Panc1 (cell line): Measurements from ENCODE around the gene ELMOD1. TPM values are rescaled to one million over a fixed set of nuclear protein-coding genes. Genes with fewer than 3 reads are reported as not detected.

Experiments
- ATAC-seq: fragments of 200-7000 bp; cut with Tn5 transposase; 2 replicates; pipeline ENCODE4 v1.9.1; 2020; ENCODE audit warnings: mild to moderate bottlenecking, moderate library complexity
- BruUV-seq: library from RNA; stranded (reverse); fragments of 400-500 nt; replicated peaks from 2 replicates; lab custom pipeline; 2021; lab: Mats Ljungman, UMichigan
- CTCF ChIA-PET: fragments of 300-600 bp; sonication (Branson Sonifier 250); formaldehyde crosslinking; loops from one replicate; lab custom pipeline; 2022; ENCODE audit warnings: antibody characterized with exemption; lab: Charles Lee
- POLR2A ChIA-PET: fragments of 300-600 bp; sonication (Branson Sonifier 250); formaldehyde crosslinking; loops from one replicate; lab custom pipeline; 2022; ENCODE audit warnings: antibody characterized with exemption; lab: Charles Lee
- DNase-seq: peaks from one replicate; pipeline ENCODE4 v3.0.0-alpha.2; 2010; ENCODE audit warnings: low read depth, low spot score
- H3K27ac ChIP-seq: 2 replicates; pipeline ENCODE4 v1.5.1; 2011; ENCODE audit warnings: mild to moderate bottlenecking, low read length, inconsistent platforms
- H3K27me3 ChIP-seq: fragments of 200-500 bp; sonication (Bioruptor generic); 2 replicates; pipeline ENCODE4 v1.6.0; 2014; ENCODE audit warnings: low read length, inconsistent platforms; ENCODE audit not compliant: control insufficient read depth, insufficient read depth
- H3K36me3 ChIP-seq: fragments of 200-500 bp; sonication (Bioruptor generic); 2 replicates; pipeline ENCODE4 v1.5.1; 2014; ENCODE audit warnings: inconsistent platforms, mild to moderate bottlenecking, low read length, moderate library complexity; ENCODE audit not compliant: control insufficient read depth, insufficient read depth
- H3K4me1 ChIP-seq: 2 replicates; pipeline ENCODE4 v1.5.1; 2011; ENCODE audit warnings: inconsistent platforms, mild to moderate bottlenecking, low read length, moderate library complexity; ENCODE audit not compliant: control insufficient read depth, insufficient read depth
- H3K4me3 ChIP-seq, 2 experiments: 2 replicates each; pipeline ENCODE4 v1.5.1; 2011 to 2012; ENCODE audit warnings: low read depth in 2 of 2, low read length in 2 of 2, mild to moderate bottlenecking in 2 of 2, inconsistent platforms in 1 of 2, moderate library complexity in 1 of 2
- H3K9me3 ChIP-seq: fragments of 200-500 bp; sonication (Bioruptor generic); 2 replicates; pipeline ENCODE4 v1.5.1; 2014; ENCODE audit warnings: low read depth, mild to moderate bottlenecking, inconsistent platforms, low read length, moderate library complexity; ENCODE audit not compliant: control insufficient read depth, insufficient read depth
- CTCF ChIP-seq: fragments of 450-650 bp; IDR thresholded peaks from 2 replicates; pipeline ENCODE4 v1.5.1; 2017; ENCODE audit warnings: mild to moderate bottlenecking
- POLR2AphosphoS5 ChIP-seq: IDR thresholded peaks from 2 replicates; pipeline ENCODE4 v1.6.1; 2012; ENCODE audit warnings: mild to moderate bottlenecking, low read depth, low read length, moderate library complexity
- SIN3A ChIP-seq: IDR thresholded peaks from 2 replicates; pipeline ENCODE4 v1.6.1; 2012; ENCODE audit warnings: low read depth, mild to moderate bottlenecking, low read length, moderate library complexity, borderline replicate concordance; ENCODE audit not compliant: insufficient read depth
- TCF7L2 ChIP-seq: IDR thresholded peaks from 2 replicates; pipeline ENCODE4 v1.6.1; 2011; ENCODE audit warnings: mild to moderate bottlenecking, low read depth, low read length, inconsistent platforms
- in situ Hi-C: cut with HindIII; loops from 2 replicates; pipeline ENCODE4 v1.10.0; 2016; ENCODE audit warnings: low sequenced_read_pairs, low pct_unique_long_range_greater_than_20kb
- intact Hi-C: fragments of 100-400 bp; cut with micrococcal nuclease; formaldehyde crosslinking; loops from one replicate; pipeline ENCODE4 v1.10.0; 2022; ENCODE audit not compliant: unreplicated experiment
- total RNA-seq: library from RNA; stranded (reverse); gene quantifications from one replicate; pipeline ENCODE4 v1.2.1, GENCODE V29; 2021; ENCODE audit not compliant: unreplicated experiment
- TF ChIP-seq, protein P1 (sequence below), 2 experiments: IDR thresholded peaks; 2 replicates each; pipeline ENCODE4 v1.6.1; 2011 to 2012; ENCODE audit warnings: low read depth in 2 of 2, control low read depth in 1 of 2, low read length in 1 of 2, mild to moderate bottlenecking in 1 of 2, moderate library complexity in 1 of 2; ENCODE audit not compliant: insufficient read depth in 1 of 2

Gene ELMOD1
- total RNA-seq, 1 experiment from 2014 or later: 2.1 TPM

GRCh38 chr11:107669191-107669740 is 78.3 kb downstream of the ELMOD1 start:
- in situ Hi-C loops: no loop called here
- Histone ChIP-seq H3K27ac (no peak overlapping the region), H3K4me1 (no peaks in the 10 kb centered on the region), H3K27me3 (no peaks in the 10 kb centered on the region), H3K36me3 (no peaks in the 10 kb centered on the region), H3K4me3 (no peak overlapping the region), H3K9me3 (no peaks in the 10 kb centered on the region)
- no TSS peak for BruUV-seq
- ATAC-seq (no peak), DNase-seq (no peak)
- ChIA-PET CTCF (no interaction called here), POLR2A (interaction anchor here (0.5 kb wide), 1 partner anchor 11 kb away, joined by 4 read pairs; no protein-coding TSS in a partner anchor)
- TF ChIP-seq SIN3A (no peak), CTCF (no peak), TCF7L2 (no peak), POLR2AphosphoS5 (no peak)
- TF ChIP-seq, protein P1, sequence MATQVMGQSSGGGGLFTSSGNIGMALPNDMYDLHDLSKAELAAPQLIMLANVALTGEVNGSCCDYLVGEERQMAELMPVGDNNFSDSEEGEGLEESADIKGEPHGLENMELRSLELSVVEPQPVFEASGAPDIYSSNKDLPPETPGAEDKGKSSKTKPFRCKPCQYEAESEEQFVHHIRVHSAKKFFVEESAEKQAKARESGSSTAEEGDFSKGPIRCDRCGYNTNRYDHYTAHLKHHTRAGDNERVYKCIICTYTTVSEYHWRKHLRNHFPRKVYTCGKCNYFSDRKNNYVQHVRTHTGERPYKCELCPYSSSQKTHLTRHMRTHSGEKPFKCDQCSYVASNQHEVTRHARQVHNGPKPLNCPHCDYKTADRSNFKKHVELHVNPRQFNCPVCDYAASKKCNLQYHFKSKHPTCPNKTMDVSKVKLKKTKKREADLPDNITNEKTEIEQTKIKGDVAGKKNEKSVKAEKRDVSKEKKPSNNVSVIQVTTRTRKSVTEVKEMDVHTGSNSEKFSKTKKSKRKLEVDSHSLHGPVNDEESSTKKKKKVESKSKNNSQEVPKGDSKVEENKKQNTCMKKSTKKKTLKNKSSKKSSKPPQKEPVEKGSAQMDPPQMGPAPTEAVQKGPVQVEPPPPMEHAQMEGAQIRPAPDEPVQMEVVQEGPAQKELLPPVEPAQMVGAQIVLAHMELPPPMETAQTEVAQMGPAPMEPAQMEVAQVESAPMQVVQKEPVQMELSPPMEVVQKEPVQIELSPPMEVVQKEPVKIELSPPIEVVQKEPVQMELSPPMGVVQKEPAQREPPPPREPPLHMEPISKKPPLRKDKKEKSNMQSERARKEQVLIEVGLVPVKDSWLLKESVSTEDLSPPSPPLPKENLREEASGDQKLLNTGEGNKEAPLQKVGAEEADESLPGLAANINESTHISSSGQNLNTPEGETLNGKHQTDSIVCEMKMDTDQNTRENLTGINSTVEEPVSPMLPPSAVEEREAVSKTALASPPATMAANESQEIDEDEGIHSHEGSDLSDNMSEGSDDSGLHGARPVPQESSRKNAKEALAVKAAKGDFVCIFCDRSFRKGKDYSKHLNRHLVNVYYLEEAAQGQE (IDR thresholded peaks at IDR 0.05; ENCODE audit: insufficient read depth in 1 of 2, low read depth in 2 of 2, low read length in 1 of 2): no peak
- intact Hi-C loops: no loop called here

DNA sequence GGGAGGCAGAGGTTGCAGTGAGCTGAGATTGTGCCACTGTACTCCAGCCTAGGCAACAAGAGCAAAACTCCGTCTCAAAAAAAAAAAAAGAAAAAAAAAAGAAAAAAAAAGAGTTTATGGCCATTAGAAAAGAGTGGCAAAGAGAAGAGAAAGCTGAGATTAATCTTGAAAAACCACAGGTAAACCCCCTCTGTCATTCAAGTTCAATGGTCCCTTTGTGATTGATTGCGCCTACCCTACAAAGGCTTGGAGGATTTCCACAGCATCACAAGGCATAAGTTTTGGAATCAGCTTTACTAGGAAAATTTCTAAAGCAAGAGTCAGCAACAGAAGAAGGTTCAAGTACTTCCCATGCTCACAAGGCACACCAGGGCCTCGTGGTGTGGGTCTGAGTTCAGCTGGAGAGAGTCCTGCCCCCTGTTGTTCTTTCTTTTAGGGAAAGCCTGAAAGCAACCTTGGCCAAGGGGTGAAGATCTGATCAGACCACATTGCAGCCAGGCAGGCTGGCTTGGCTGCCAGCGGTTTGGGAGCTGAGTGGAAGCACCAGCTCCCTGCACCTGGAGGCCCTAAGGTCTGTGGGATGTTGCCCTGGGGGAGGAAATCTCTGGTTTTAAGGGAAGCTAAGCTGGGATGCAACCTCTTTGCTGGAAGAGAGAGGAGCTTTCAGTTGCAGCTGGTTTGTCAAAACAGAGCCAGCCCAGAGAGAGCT is 79.1 kb downstream of the ELMOD1 start:
- no peak for ATAC-seq
- in situ Hi-C loops: no loop called here
- CTCF ChIA-PET: interaction anchor here (0.7 kb wide), 1 partner anchor 66 kb away, joined by 4 read pairs; no protein-coding TSS in a partner anchor

More for the DNA sequence above, 79.1 kb downstream of the ELMOD1 start:
- H3K27ac ChIP-seq: no peak overlapping the region
- POLR2A ChIA-PET: interaction anchor here (0.5 to 0.7 kb wide), 2 partner anchors 12 to 55 kb away, joined by 4 to 8 read pairs; no protein-coding TSS in a partner anchor
- H3K9me3 ChIP-seq: no peaks in the 10 kb centered on the region
- H3K27me3 ChIP-seq: no peaks in the 10 kb centered on the region
- TF ChIP-seq CTCF (no peak), SIN3A (no peak), POLR2AphosphoS5 (no peak), TCF7L2 (no peak)
- TF ChIP-seq, protein P1 (IDR thresholded peaks at IDR 0.05; ENCODE audit: insufficient read depth in 1 of 2, low read depth in 2 of 2, low read length in 1 of 2): no peak
- no peaks in the 10 kb centered on the region for H3K36me3 ChIP-seq
- H3K4me1 ChIP-seq: no peaks in the 10 kb centered on the region
- H3K4me3 ChIP-seq: no peak overlapping the region
- no TSS peak for BruUV-seq
- no peak for DNase-seq
- intact Hi-C loops: no loop called here
